Measurements from ENCODE around the gene PSMB4. TPM values are rescaled to one million over a fixed set of nuclear protein-coding genes. Genes with fewer than 3 reads are reported as not detected.
"Not testable (repeated sequence)": the region's sequence is repeated elsewhere in the genome, so short reads cannot be mapped to it uniquely, and the experiment has no call there.

PSMB4 gene
- total and polyA plus RNA-seq, 4 donors, result 123 to 452 (median 310) TPM

GRCh38 chr1:151377150-151377884 lies 22.1 kb upstream of the PSMB4 start:
- ATAC-seq (ENCODE audit: insufficient read depth, low FRiP score) (no peak), DNase-seq (no peak)
- WGBS, 2 donors, result 66 to 88% methylated on average over 3 of the region's 3 CpGs

GRCh38 chr1:151384584-151384983 lies 14.8 kb upstream of the PSMB4 start:
- DNase-seq (no peak), ATAC-seq (ENCODE audit: insufficient read depth, low FRiP score) (no peak)
- WGBS, 2 donors, result 74 to 90% methylated on average over 3 of the region's 3 CpGs
- no peaks in the 10 kb centered on the region for H3K27me3 ChIP-seq (ENCODE audit: control insufficient read depth in 3 of 3, insufficient read depth in 3 of 3, low read length in 2 of 3)
- no peaks in the 10 kb centered on the region for H3K9me3 ChIP-seq (ENCODE audit: control insufficient read depth in 4 of 4, insufficient read depth in 3 of 4, low read length in 3 of 4)
- TF ChIP-seq, protein P1, sequence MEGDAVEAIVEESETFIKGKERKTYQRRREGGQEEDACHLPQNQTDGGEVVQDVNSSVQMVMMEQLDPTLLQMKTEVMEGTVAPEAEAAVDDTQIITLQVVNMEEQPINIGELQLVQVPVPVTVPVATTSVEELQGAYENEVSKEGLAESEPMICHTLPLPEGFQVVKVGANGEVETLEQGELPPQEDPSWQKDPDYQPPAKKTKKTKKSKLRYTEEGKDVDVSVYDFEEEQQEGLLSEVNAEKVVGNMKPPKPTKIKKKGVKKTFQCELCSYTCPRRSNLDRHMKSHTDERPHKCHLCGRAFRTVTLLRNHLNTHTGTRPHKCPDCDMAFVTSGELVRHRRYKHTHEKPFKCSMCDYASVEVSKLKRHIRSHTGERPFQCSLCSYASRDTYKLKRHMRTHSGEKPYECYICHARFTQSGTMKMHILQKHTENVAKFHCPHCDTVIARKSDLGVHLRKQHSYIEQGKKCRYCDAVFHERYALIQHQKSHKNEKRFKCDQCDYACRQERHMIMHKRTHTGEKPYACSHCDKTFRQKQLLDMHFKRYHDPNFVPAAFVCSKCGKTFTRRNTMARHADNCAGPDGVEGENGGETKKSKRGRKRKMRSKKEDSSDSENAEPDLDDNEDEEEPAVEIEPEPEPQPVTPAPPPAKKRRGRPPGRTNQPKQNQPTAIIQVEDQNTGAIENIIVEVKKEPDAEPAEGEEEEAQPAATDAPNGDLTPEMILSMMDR (IDR thresholded peaks at IDR 0.05; ENCODE audit: control extremely low read depth, extremely low read depth), result no peak
- H3K36me3 ChIP-seq (ENCODE audit: control insufficient read depth in 4 of 4, insufficient read depth in 4 of 4, low read length in 4 of 4), result no peaks in the 10 kb centered on the region
- H3K4me1 ChIP-seq (ENCODE audit: control insufficient read depth in 5 of 5, insufficient read depth in 5 of 5, low read length in 5 of 5), result no peaks in the 10 kb centered on the region
- H3K4me3 ChIP-seq, result no peak overlapping the region
- no peak overlapping the region for H3K27ac ChIP-seq (ENCODE audit: low read depth in 1 of 2, low read length in 1 of 2)
- H3K9ac ChIP-seq (ENCODE audit: insufficient read depth in 1 of 2, low read length in 2 of 2), result no peak overlapping the region

More at GRCh38 chr1:151377150-151377884, 22.1 kb upstream of the PSMB4 start:
- no peak overlapping the region for H3K4me3 ChIP-seq
- no peak overlapping the region for H3K27ac ChIP-seq (ENCODE audit: low read depth in 1 of 2, low read length in 1 of 2)
- no peak overlapping the region for H3K9ac ChIP-seq (ENCODE audit: insufficient read depth in 1 of 2, low read length in 2 of 2)
- no peaks in the 10 kb centered on the region for H3K9me3 ChIP-seq (ENCODE audit: control insufficient read depth in 4 of 4, insufficient read depth in 3 of 4, low read length in 3 of 4)
- H3K36me3 ChIP-seq (ENCODE audit: control insufficient read depth in 4 of 4, insufficient read depth in 4 of 4, low read length in 4 of 4), result no peaks in the 10 kb centered on the region
- H3K4me1 ChIP-seq (ENCODE audit: control insufficient read depth in 5 of 5, insufficient read depth in 5 of 5, low read length in 5 of 5), result peaks cover 0 to 9% (median 5%) of the 10 kb centered on the region in 5 donors
- TF ChIP-seq, protein P1 (IDR thresholded peaks at IDR 0.05; ENCODE audit: control extremely low read depth, extremely low read depth), result no peak
- no peaks in the 10 kb centered on the region for H3K27me3 ChIP-seq (ENCODE audit: control insufficient read depth in 3 of 3, insufficient read depth in 3 of 3, low read length in 2 of 3)

GRCh38 chr1:151386002-151386401 lies 13.4 kb upstream of the PSMB4 start:
- Histone ChIP-seq H3K27me3 (ENCODE audit: control insufficient read depth in 3 of 3, insufficient read depth in 3 of 3, low read length in 2 of 3) (no peaks in the 10 kb centered on the region), H3K9ac (ENCODE audit: insufficient read depth in 1 of 2, low read length in 2 of 2) (no peak overlapping the region), H3K4me1 (ENCODE audit: control insufficient read depth in 5 of 5, insufficient read depth in 5 of 5, low read length in 5 of 5) (no peaks in the 10 kb centered on the region), H3K36me3 (ENCODE audit: control insufficient read depth in 4 of 4, insufficient read depth in 4 of 4, low read length in 4 of 4) (no peaks in the 10 kb centered on the region), H3K9me3 (ENCODE audit: control insufficient read depth in 4 of 4, insufficient read depth in 3 of 4, low read length in 3 of 4) (no peaks in the 10 kb centered on the region), H3K4me3 (no peak overlapping the region), H3K27ac (ENCODE audit: low read depth in 1 of 2, low read length in 1 of 2) (no peak overlapping the region)
- DNase-seq, result no peak
- 83 to 92% methylated on average over 2 of the region's 2 CpGs for WGBS, 2 donors
- ATAC-seq (ENCODE audit: insufficient read depth, low FRiP score), result no peak
- TF ChIP-seq, protein P1 (IDR thresholded peaks at IDR 0.05; ENCODE audit: control extremely low read depth, extremely low read depth), result no peak

DNA sequence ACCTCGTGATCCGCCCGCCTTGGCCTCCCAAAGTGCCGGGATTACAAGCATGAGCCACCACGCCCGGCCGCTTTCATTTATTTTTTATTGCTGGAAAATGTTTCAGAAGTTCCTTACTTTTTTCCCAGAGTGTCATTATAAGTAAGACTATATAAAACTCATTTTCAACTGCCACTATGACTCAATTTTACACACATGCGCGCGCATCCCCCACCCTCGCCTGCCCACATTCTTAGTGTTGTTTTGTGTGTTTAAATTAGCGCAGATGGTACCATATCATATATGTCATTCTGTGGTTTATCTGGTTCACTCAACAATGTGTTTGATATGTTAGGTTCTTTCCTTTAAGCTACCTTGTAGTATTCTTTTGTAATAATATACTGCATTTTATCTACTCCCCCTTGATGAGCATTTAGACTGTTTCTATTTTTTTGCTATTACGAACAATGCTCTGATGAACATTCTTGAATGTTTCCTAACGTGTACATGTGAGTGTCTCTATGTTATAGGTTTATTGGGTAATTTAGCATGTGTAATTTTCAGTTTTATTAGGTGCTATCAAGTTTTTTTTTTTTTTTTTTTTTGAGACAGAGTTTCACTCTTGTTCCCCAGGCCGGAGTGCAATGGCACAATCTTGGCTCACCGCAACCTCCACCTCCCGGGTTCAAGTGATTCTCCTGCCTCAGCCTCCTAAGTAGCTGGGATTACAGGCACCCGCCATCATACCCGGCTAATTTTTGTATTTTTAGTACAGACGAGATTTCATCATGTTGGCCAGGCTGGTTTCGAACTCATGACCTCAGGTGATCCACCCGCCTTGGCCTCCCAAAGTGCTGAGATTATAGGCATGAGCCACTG lies 8.9 kb upstream of the PSMB4 start:
- H3K9ac ChIP-seq (ENCODE audit: insufficient read depth in 1 of 2, low read length in 2 of 2); DNase-seq; H3K4me3 ChIP-seq; H3K27me3 ChIP-seq (ENCODE audit: control insufficient read depth in 3 of 3, insufficient read depth in 3 of 3, low read length in 2 of 3); H3K4me1 ChIP-seq (ENCODE audit: control insufficient read depth in 5 of 5, insufficient read depth in 5 of 5, low read length in 5 of 5); ATAC-seq (ENCODE audit: insufficient read depth, low FRiP score); H3K9me3 ChIP-seq (ENCODE audit: control insufficient read depth in 4 of 4, insufficient read depth in 3 of 4, low read length in 3 of 4); H3K27ac ChIP-seq (ENCODE audit: low read depth in 1 of 2, low read length in 1 of 2); H3K36me3 ChIP-seq (ENCODE audit: control insufficient read depth in 4 of 4, insufficient read depth in 4 of 4, low read length in 4 of 4): not testable (repeated sequence)
- 92 to 96% methylated on average over 22 of the region's 22 CpGs for WGBS, 2 donors
